Hippocampal formation (tissue), 2 donors: ENCODE data around the gene ZBED2.
"Not testable (repeated sequence)": the region's sequence is repeated elsewhere in the genome, so short reads cannot be mapped to it uniquely, and the experiment has no call there.

Experiments used
- DNase-seq, 2 donors: peaks; one replicate each; lab custom pipeline; 2025; lab: John Stamatoyannopoulos, UW

ZBED2 gene

GRCh38 chr3:111571907-111572460 is 23.2 kb downstream of the ZBED2 start:
- no peak for DNase-seq

DNA sequence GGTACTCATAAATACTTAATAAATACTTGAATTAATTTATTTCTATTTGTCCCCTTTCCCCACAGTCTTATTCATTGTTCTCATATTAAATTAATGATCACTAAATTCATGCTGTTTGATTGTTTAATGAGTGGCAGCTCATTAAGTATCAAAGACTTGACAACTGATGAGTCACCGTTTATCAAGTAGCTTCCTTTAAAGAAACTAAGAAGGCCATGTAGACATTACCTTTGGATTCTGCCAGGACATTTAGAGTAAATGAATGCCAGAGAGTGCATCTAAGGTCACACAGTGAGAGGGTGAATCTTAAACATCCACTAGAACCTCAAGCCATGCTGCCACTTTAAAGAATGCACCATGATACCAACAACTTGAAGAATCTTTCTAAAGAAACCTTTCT is 23.9 kb downstream of the ZBED2 start:
- DNase-seq, result no peak

DNA sequence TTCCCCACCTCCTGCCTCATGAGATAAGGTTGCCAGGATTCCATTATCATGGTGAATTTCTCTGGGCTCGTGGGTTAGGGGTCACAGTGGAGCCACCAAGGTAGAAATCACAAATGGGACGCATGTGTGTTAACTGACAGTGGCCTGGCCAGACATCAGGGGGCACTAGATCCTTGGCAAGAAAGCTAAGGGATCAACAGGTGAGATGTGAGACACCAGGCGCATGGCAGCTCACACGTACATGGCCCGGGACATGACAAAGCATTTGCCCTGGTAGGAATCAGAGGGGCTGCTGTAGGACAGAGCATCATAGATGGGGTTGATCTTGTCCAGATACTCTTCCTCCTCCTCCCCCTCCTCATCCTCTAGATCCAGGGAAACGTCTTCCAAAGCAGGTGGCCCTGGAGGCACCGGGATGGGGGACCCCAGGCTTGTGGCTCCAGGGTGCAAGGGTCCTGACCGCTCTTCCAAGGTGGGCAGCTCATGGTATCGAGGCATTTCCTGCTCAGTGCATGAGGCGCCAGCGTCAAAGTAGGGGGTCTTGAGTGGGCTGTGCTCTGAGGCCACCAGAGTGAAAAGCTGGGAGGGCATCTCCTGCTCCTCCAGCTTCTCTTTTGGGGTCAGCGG is 24.6 kb downstream of the ZBED2 start:
- no peak for DNase-seq

- DNase-seq, result no peak
Measured at GRCh38 chr3:111568911-111569310, 26.2 kb downstream of the ZBED2 start.

DNA sequence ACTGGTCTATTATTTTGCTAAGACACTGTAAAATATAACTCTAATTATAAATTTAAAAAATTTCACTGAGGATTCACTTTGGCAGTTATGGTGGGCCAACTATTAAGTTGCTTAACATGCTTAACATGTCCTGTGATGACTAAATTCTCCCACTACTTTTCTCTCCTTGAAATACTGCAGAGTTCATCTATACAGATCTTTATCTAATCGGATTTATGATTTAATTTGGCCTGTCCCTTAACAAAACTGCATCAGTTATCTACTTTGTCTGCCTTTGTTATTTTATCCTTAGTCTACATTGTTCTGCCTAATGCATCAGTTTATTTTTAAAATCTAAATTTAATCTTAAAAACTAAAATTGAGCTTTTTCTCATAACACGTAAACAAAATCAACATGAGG is 26.8 kb downstream of the ZBED2 start:
- no peak for DNase-seq

DNA sequence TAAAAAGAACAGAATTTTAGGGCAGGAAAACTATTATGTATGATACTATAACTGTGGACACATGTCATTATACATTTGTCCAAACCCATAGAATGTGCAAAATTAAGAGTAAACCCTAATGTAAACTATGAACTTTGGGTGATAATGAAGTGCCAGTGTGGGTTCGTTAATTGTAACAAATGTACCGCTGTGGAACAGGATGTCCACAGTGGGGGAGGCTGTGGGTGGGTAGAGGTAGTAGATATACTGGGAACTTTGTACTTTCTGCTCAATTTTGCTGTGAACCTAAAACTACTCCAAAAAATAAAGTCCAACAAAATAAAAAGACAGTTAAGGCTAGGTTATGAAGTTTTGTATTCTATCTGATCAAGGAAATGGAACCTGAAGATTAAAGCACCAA is 28.3 kb downstream of the ZBED2 start:
- DNase-seq, result no peak

DNA sequence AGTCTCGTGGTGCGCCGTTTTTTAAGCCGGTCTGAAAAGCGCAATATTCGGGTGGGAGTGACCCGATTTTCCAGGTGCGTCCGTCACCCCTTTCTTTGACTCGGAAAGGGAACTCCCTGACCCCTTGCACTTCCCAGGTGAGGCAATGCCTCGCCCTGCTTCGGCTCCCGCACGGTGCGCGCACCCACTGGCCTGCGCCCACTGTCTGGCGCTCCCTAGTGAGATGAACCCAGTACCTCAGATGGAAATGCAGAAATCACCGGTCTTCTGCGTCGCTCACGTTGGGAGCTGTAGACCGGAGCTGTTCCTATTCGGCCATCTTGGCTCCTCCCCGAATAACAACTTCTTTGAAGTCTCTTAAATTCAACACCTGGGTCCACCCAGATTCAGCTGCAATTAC is 33.2 kb downstream of the ZBED2 start:
- DNase-seq, result not testable (repeated sequence)

GRCh38 chr3:111548756-111549155 is 46.4 kb downstream of the ZBED2 start:
- no peak for DNase-seq

GRCh38 chr3:111548092-111548491 is 47.1 kb downstream of the ZBED2 start:
- no peak for DNase-seq

DNA sequence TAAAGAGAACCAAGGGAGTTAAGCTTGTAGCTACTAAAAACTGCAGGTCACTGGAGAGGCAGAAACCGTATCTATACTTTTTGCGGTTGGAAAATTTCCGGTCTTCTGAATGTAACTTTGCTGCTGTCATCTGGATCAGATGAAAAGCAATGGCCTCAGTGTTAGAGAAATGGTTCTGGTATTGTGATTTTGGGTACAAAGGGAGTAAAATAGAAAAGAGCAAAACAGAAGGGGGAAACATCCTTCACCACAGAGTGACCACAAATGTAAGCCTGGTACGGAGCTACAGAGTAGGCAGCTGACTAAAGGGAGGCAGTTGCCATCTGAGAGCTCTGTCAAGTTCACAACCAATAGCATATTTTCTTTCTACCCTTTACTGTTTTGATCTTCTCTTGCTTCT is 47.5 kb downstream of the ZBED2 start:
- no peak for DNase-seq

- DNase-seq, result no peak
Measured at GRCh38 chr3:111545349-111545748, 49.8 kb downstream of the ZBED2 start.
